ENCODE data around the gene CST8. TPM values are rescaled to one million over a fixed set of nuclear protein-coding genes. Genes with fewer than 3 reads are reported as not detected.

CST8 gene
- total and polyA plus RNA-seq, 11 donors = not detected

- Histone ChIP-seq H3K27me3 (peaks cover 0 to 7% (median 0%) of the 10 kb centered on the region in 9 donors), H3K4me1 (no peaks in the 10 kb centered on the region), H3K36me3 (no peaks in the 10 kb centered on the region), H3K4me3 (no peak overlapping the region), H3K9me3 (no peaks in the 10 kb centered on the region), H3K27ac (no peak overlapping the region)
- TF ChIP-seq POLR2A (IDR thresholded peaks at IDR 0.05) (no peak), CTCF (IDR thresholded peaks at IDR 0.05) (no peak)
- intact Hi-C loops (cut with DNase I) = loop anchor here in 1 of 10 donors (5.0 kb wide), 1 partner anchor 88 kb away; no protein-coding TSS in a partner anchor
- no peak for DNase-seq
- no peak for ATAC-seq
- 65 to 78% (median 75%) methylated on average over 9 to 10 of the region's 10 CpGs for WGBS, 4 donors
Measured at GRCh38 chr20:23509247-23509913, 18.5 kb downstream of the CST8 start.

GRCh38 chr20:23510000-23510590 is 19.2 kb downstream of the CST8 start:
- intact Hi-C loops (cut with DNase I) = loop anchor here in 1 of 10 donors (5.0 kb wide), 1 partner anchor 87 kb away; no protein-coding TSS in a partner anchor
- Histone ChIP-seq H3K27ac (no peak overlapping the region), H3K4me3 (no peak overlapping the region), H3K4me1 (no peaks in the 10 kb centered on the region), H3K9me3 (no peaks in the 10 kb centered on the region), H3K36me3 (no peaks in the 10 kb centered on the region), H3K27me3 (peaks cover 0 to 7% (median 0%) of the 10 kb centered on the region in 9 donors)
- no peak for TF ChIP-seq CTCF (IDR thresholded peaks at IDR 0.05)
- no peak for TF ChIP-seq POLR2A (IDR thresholded peaks at IDR 0.05)
- ATAC-seq (no peak), DNase-seq (no peak)
- 84 to 89% (median 85%) methylated on average over 12 of the region's 12 CpGs for WGBS, 4 donors

GRCh38 chr20:23513164-23513563 is 22.2 kb downstream of the CST8 start:
- no peak for DNase-seq
- no peaks in the 10 kb centered on the region for H3K36me3 ChIP-seq
- H3K9me3 ChIP-seq = no peaks in the 10 kb centered on the region
- H3K27ac ChIP-seq = no peak overlapping the region
- no peaks in the 10 kb centered on the region for H3K4me1 ChIP-seq
- no peak for ATAC-seq
- TF ChIP-seq POLR2A (IDR thresholded peaks at IDR 0.05) = no peak
- TF ChIP-seq CTCF (IDR thresholded peaks at IDR 0.05) = no peak
- intact Hi-C loops (cut with DNase I) = no loop called here
- H3K4me3 ChIP-seq = no peak overlapping the region
- no peaks in the 10 kb centered on the region for H3K27me3 ChIP-seq

- no peaks in the 10 kb centered on the region for H3K27me3 ChIP-seq
- no peaks in the 10 kb centered on the region for H3K36me3 ChIP-seq
- WGBS, 4 donors = 50 to 53% (median 50%) methylated on average over 1 of the region's 1 CpG
- no peak overlapping the region for H3K27ac ChIP-seq
- intact Hi-C loops (cut with DNase I) = no loop called here
- no peak for DNase-seq
- H3K4me1 ChIP-seq = no peaks in the 10 kb centered on the region
- no peaks in the 10 kb centered on the region for H3K9me3 ChIP-seq
- no peak for TF ChIP-seq CTCF (IDR thresholded peaks at IDR 0.05)
- TF ChIP-seq POLR2A (IDR thresholded peaks at IDR 0.05) = no peak
- H3K4me3 ChIP-seq = no peak overlapping the region
- ATAC-seq = no peak
Measured at GRCh38 chr20:23514848-23515247, 23.9 kb downstream of the CST8 start.
